Measurements from ENCODE around the gene DPH3.

- TF ChIP-seq POLR2A (IDR thresholded peaks at IDR 0.05) (no peak), CTCF (IDR thresholded peaks at IDR 0.05) (no peak)
Measured at GRCh38 chr3:16211176-16211904, 53.4 kb downstream of the DPH3 start.
